HepG2 (cell line): Measurements from ENCODE around the gene MRPL18. TPM values are rescaled to one million over a fixed set of nuclear protein-coding genes. Genes with fewer than 3 reads are reported as not detected.

Source experiments
- BCL6 ChIP-seq: IDR thresholded peaks from 2 replicates; pipeline ENCODE4 v1.6.1; 2016; ENCODE audit warnings: missing genetic modification reagents, missing compliant biosample characterization
- CREB1 ChIP-seq, 2 experiments: fragments of 450-650 bp in 1 of 2; IDR thresholded peaks; 2 replicates each; pipeline ENCODE4 v1.6.1; 2016 to 2017; ENCODE audit warnings: control low read depth in 1 of 2, mild to moderate bottlenecking in 1 of 2, missing compliant biosample characterization in 1 of 2, missing genetic modification characterization in 1 of 2
- MTF2 ChIP-seq: sonication (generic); formaldehyde crosslinking; IDR thresholded peaks from 2 replicates; pipeline ENCODE4 v1.5.0; 2020; ENCODE audit warnings: missing genetic modification reagents, borderline replicate concordance
- PAF1 ChIP-seq: IDR thresholded peaks from 2 replicates; pipeline ENCODE4 v1.6.1; 2016; ENCODE audit warnings: missing genetic modification reagents, missing compliant biosample characterization
- SP1 ChIP-seq, 2 experiments: fragments of 450-650 bp in 1 of 2; sonication (generic) in 1 of 2; formaldehyde crosslinking in 1 of 2; IDR thresholded peaks; 2 replicates each; pipeline versions ENCODE4 v1.4.0 to v1.6.1; 2016 to 2020; ENCODE audit warnings: missing genetic modification reagents in 1 of 2
- TCF7L2 ChIP-seq: IDR thresholded peaks from 2 replicates; pipeline ENCODE4 v1.6.1; 2011; ENCODE audit warnings: mild to moderate bottlenecking, low read depth, low read length, moderate library complexity
- ZNF430 ChIP-seq: sonication (generic); formaldehyde crosslinking; IDR thresholded peaks from 2 replicates; pipeline ENCODE4 v1.9.0; 2021; ENCODE audit warnings: mild to moderate bottlenecking, missing genetic modification reagents
- ZNF484 ChIP-seq: sonication (generic); formaldehyde crosslinking; IDR thresholded peaks from 2 replicates; pipeline ENCODE4 v1.5.1; 2020; ENCODE audit warnings: mild to moderate bottlenecking, low read depth, missing genetic modification reagents, borderline replicate concordance
- ZNF546 ChIP-seq: sonication (generic); formaldehyde crosslinking; conservative IDR thresholded peaks from 2 replicates; pipeline ENCODE4 v1.8.1; 2023; ENCODE audit warnings: mild to moderate bottlenecking, missing genetic modification reagents
- ZNF749 ChIP-seq: sonication (generic); formaldehyde crosslinking; IDR thresholded peaks from 2 replicates; pipeline ENCODE4 v1.8.0; 2022; ENCODE audit warnings: mild to moderate bottlenecking, missing genetic modification reagents, moderate library complexity, borderline replicate concordance
- polyA plus RNA-seq, 8 experiments: library from polyadenylated mRNA; depleted of rRNA in 3 of 8; stranded (reverse) in 7 of 8; unstranded in 1 of 8; fragments of >200 nt; fragmentation: Illumina TruSeq in 4 of 8; extraction: Trizol in 4 of 8; gene quantifications; 2 replicates each; pipeline versions ENCODE4 v1.2.1 to v1.2.3, GENCODE V29; 2011 to 2016; ENCODE audit warnings: low read depth in 4 of 8, missing spikeins in 1 of 8, mixed read lengths in 1 of 8; ENCODE audit not compliant: insufficient read depth in 1 of 8
- total RNA-seq, 5 experiments: library from RNA; depleted of rRNA; stranded (reverse); fragments of >200 nt; fragmentation: Illumina TruSeq; extraction: Trizol; gene quantifications; 2 replicates each; pipeline ENCODE4 v1.2.3, GENCODE V29; 2016; ENCODE audit warnings: low read depth in 1 of 5
- TF ChIP-seq, protein P1 (sequence below): conservative IDR thresholded peaks from 2 replicates; pipeline ENCODE4 v1.6.1; 2018; ENCODE audit warnings: missing genetic modification reagents
- TF ChIP-seq, protein P2 (sequence below): sonication (generic); formaldehyde crosslinking; IDR thresholded peaks from 2 replicates; pipeline ENCODE4 v1.9.0; 2021; ENCODE audit warnings: missing genetic modification reagents, mild to moderate bottlenecking, borderline replicate concordance
- TF ChIP-seq, protein P3 (sequence below): sonication (generic); formaldehyde crosslinking; IDR thresholded peaks from 2 replicates; pipeline ENCODE4 v1.9.0; 2021; ENCODE audit warnings: missing genetic modification reagents, borderline replicate concordance
- TF ChIP-seq, protein P4 (sequence below): sonication (generic); formaldehyde crosslinking; IDR thresholded peaks from 2 replicates; pipeline ENCODE4 v1.5.0; 2020; ENCODE audit warnings: missing genetic modification reagents, mild to moderate bottlenecking, borderline replicate concordance
- TF ChIP-seq, protein P5 (sequence below): sonication (generic); formaldehyde crosslinking; IDR thresholded peaks from 2 replicates; pipeline ENCODE4 v1.4.0; 2020; ENCODE audit warnings: missing genetic modification reagents
- TF ChIP-seq, protein P6 (sequence below): sonication (generic); formaldehyde crosslinking; IDR thresholded peaks from 2 replicates; pipeline ENCODE4 v1.4.0; 2020; ENCODE audit warnings: mild to moderate bottlenecking, low read depth, missing genetic modification reagents

The MRPL18 gene
- total and polyA plus RNA-seq, 2 of the 13 experiments (the other 11 are each of a cell fraction or from before 2014, with no cell fraction given) = 85.6 to 176 TPM

DNA sequence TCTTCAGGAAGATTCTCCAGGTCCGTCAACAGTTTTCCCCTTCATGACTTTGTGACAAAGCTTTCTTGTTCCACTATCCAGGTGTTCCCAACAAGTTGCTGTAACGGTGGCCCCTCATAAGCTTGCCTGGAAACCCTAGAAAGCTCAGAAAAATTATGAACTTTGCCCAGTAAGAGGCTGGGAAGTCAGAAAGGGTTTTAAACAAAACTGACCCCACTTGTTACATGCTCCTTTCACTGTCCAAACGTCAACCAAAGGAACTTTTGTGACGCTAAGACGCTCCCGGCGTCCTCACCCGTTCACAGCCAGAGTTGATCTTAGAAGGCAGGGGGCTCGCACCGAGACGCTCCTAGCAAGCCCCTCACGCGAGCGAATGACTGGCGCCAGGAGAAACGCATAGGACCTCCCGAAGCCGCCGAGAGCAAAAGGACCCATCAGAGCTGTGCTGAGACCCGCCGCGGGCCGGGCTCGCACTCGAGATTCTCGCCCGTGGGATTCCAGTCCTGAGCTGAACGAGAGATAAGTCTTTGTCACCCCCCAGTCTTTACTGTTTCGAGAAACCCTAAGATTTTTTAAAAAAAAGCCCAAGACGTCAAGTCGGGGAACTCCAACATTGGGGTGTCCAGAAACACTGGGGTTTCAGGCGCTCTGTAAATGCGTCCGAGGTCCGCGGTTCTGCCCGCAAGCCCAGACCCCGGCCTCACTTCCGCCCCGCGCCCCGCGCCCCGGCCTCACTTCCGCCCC, 29.0 kb upstream of the MRPL18 start (continued):
- TF ChIP-seq MTF2 (CRISPR knock-in tag) = peak; percentile 44; the same call in 1 of the 2 replicates
- TF ChIP-seq, protein P1, sequence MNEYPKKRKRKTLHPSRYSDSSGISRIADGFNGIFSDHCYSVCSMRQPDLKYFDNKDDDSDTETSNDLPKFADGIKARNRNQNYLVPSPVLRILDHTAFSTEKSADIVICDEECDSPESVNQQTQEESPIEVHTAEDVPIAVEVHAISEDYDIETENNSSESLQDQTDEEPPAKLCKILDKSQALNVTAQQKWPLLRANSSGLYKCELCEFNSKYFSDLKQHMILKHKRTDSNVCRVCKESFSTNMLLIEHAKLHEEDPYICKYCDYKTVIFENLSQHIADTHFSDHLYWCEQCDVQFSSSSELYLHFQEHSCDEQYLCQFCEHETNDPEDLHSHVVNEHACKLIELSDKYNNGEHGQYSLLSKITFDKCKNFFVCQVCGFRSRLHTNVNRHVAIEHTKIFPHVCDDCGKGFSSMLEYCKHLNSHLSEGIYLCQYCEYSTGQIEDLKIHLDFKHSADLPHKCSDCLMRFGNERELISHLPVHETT (CRISPR knock-in tag) = peak; percentile 0; the same call in 1 of the 2 replicates
- TF ChIP-seq, protein P2, sequence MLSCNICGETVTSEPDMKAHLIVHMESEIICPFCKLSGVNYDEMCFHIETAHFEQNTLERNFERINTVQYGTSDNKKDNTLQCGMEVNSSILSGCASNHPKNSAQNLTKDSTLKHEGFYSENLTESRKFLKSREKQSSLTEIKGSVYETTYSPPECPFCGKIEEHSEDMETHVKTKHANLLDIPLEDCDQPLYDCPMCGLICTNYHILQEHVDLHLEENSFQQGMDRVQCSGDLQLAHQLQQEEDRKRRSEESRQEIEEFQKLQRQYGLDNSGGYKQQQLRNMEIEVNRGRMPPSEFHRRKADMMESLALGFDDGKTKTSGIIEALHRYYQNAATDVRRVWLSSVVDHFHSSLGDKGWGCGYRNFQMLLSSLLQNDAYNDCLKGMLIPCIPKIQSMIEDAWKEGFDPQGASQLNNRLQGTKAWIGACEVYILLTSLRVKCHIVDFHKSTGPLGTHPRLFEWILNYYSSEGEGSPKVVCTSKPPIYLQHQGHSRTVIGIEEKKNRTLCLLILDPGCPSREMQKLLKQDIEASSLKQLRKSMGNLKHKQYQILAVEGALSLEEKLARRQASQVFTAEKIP (CRISPR knock-in tag) = no peak
- TF ChIP-seq BCL6 (CRISPR knock-in tag) = peak; percentile 79
- TF ChIP-seq ZNF430 (CRISPR knock-in tag) = peak; percentile 72
- no peak for TF ChIP-seq CREB1 (IDR thresholded peaks at IDR 0.05)
- peak; percentile 38; the same call in 1 of the 2 replicates for TF ChIP-seq CREB1 (CRISPR knock-in tag; IDR thresholded peaks at IDR 0.05)
- TF ChIP-seq, protein P3, sequence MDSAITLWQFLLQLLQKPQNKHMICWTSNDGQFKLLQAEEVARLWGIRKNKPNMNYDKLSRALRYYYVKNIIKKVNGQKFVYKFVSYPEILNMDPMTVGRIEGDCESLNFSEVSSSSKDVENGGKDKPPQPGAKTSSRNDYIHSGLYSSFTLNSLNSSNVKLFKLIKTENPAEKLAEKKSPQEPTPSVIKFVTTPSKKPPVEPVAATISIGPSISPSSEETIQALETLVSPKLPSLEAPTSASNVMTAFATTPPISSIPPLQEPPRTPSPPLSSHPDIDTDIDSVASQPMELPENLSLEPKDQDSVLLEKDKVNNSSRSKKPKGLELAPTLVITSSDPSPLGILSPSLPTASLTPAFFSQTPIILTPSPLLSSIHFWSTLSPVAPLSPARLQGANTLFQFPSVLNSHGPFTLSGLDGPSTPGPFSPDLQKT = no peak
- TF ChIP-seq, protein P4, sequence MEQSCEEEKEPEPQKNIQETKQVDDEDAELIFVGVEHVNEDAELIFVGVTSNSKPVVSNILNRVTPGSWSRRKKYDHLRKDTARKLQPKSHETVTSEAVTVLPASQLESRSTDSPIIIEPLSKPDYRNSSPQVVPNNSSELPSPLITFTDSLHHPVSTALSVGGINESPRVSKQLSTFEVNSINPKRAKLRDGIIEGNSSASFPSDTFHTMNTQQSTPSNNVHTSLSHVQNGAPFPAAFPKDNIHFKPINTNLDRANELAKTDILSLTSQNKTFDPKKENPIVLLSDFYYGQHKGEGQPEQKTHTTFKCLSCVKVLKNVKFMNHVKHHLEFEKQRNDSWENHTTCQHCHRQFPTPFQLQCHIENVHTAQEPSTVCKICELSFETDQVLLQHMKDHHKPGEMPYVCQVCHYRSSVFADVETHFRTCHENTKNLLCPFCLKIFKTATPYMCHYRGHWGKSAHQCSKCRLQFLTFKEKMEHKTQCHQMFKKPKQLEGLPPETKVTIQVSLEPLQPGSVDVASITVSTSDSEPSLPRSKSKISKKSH (CRISPR knock-in tag) = 0 out of 2 replicates have a peak, but pooled peaks have one; percentile 52
- TF ChIP-seq ZNF749 (CRISPR knock-in tag) = peak; percentile 25; the same call in 1 of the 2 replicates
- TF ChIP-seq SP1 (IDR thresholded peaks at IDR 0.05) = no peak
- no peak for TF ChIP-seq SP1 (CRISPR knock-in tag; IDR thresholded peaks at IDR 0.05)
- TF ChIP-seq ZNF546 (CRISPR knock-in tag) = no peak
- no peak for TF ChIP-seq TCF7L2
- TF ChIP-seq, protein P5, sequence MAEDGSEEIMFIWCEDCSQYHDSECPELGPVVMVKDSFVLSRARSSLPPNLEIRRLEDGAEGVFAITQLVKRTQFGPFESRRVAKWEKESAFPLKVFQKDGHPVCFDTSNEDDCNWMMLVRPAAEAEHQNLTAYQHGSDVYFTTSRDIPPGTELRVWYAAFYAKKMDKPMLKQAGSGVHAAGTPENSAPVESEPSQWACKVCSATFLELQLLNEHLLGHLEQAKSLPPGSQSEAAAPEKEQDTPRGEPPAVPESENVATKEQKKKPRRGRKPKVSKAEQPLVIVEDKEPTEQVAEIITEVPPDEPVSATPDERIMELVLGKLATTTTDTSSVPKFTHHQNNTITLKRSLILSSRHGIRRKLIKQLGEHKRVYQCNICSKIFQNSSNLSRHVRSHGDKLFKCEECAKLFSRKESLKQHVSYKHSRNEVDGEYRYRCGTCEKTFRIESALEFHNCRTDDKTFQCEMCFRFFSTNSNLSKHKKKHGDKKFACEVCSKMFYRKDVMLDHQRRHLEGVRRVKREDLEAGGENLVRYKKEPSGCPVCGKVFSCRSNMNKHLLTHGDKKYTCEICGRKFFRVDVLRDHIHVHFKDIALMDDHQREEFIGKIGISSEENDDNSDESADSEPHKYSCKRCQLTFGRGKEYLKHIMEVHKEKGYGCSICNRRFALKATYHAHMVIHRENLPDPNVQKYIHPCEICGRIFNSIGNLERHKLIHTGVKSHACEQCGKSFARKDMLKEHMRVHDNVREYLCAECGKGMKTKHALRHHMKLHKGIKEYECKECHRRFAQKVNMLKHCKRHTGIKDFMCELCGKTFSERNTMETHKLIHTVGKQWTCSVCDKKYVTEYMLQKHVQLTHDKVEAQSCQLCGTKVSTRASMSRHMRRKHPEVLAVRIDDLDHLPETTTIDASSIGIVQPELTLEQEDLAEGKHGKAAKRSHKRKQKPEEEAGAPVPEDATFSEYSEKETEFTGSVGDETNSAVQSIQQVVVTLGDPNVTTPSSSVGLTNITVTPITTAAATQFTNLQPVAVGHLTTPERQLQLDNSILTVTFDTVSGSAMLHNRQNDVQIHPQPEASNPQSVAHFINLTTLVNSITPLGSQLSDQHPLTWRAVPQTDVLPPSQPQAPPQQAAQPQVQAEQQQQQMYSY (CRISPR knock-in tag) = 0 out of 2 replicates have a peak, but pooled peaks have one; percentile 10
- no peak for TF ChIP-seq ZNF484 (CRISPR knock-in tag)
- 0 out of 2 replicates have a peak, but pooled peaks have one; percentile 15 for TF ChIP-seq PAF1 (CRISPR knock-in tag)
- TF ChIP-seq, protein P6, sequence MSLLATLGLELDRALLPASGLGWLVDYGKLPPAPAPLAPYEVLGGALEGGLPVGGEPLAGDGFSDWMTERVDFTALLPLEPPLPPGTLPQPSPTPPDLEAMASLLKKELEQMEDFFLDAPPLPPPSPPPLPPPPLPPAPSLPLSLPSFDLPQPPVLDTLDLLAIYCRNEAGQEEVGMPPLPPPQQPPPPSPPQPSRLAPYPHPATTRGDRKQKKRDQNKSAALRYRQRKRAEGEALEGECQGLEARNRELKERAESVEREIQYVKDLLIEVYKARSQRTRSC (CRISPR knock-in tag) = no peak
